NCI-H2196 treated with DMSO at 0.1 percent for 48 hours (cell line): ENCODE results near the gene PRUNE2.
"Not testable (repeated sequence)": the region's sequence is repeated elsewhere in the genome, so short reads cannot be mapped to it uniquely, and the experiment has no call there.

Experiments
- DNase-seq: peaks from one replicate; lab custom pipeline; 2025; ENCODE audit not compliant: unreplicated experiment; lab: John Stamatoyannopoulos, UW

PRUNE2 gene

DNA sequence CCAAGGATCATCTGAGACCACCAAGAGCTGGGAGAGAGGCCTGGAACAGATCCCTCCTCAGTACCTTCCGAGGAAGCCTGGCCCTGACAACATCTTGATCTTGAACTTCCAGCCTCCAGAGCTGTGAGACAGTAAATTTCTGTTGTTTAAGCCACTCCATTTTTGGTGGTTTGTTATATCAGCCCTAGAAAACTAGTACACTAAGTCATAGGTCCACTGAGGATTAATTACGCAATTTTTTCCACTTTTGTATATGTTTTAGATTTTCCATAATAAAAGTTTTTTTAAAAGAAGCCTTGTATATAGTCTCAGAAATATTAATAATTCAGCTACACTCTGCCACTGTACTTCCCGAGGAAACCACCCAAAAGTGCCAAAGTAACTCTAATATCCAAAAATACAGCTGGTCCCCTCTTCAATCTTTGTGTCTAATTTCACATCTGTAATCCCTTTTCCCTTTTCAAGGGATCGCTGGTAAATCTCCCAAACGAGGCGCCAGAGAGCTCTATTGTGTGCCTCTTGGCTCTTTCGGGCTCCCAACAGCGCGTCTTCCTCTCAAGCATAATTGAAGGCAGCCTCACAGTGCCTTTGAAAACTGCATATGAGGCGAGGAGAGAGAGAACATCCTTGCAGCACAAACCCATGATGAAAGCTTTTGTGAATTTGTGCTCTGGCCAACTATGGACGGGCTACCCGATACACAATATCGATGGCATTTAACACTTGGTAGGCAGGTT, 32.7 kb downstream of the PRUNE2 start:
- no peak for DNase-seq

DNA sequence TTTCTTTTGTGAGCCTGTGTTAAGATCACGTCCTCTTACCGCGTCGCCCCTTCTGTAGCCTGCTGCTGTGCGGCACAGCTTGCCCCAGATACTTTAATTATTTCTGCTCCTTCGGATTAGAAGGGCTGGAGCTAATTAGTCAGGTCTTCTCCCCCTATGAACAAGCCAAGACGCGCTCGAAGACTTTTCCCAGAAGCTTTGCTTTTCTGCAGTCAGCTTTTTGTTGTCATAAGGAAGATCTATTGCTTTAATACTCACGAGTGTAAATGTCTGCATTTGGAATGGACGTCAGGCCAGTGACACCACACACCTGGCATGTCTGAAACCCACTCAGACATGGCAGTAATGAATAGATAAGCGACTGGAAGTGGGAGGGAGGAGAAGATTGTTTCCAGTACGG, 37.0 kb downstream of the PRUNE2 start:
- no peak for DNase-seq

DNA sequence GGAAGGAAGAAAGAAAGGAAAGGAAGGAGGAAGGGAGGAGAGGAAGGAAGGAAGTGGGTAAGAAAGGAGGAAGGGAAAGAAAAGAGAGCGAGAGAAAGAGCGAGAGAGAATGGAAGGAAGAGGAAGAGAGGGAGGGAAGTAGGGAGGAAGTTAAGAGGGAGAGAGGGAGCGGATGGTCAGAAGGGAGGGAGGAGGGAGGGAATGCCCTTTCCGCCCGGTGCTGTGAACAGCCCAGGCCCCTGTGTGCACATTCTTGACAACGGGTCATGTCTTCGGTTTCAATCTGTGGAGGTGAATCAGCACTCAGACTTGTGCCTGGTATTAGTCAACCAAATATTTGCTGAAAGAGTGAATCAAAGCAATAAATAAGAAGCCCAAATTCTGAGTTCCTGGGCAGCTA, 39.2 kb downstream of the PRUNE2 start:
- no peak for DNase-seq

DNA sequence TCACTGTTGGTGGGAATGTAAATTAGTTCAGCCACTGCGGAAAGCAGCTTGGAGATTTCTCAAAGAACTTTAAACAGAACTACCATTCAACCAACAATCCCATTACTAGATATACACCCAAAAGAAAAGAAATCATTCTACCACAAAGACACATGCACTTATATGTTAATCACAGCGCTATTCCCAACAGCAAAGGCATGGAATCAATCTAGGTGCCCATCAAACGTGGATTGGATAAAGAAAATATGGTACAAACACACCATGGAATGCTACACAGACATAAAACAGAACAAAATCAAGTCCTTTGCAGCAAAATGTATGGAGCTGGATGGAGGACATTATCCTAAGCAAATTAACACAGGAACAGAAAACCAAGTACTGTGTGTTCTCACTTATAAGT, 42.1 kb downstream of the PRUNE2 start:
- DNase-seq, result no peak

DNA sequence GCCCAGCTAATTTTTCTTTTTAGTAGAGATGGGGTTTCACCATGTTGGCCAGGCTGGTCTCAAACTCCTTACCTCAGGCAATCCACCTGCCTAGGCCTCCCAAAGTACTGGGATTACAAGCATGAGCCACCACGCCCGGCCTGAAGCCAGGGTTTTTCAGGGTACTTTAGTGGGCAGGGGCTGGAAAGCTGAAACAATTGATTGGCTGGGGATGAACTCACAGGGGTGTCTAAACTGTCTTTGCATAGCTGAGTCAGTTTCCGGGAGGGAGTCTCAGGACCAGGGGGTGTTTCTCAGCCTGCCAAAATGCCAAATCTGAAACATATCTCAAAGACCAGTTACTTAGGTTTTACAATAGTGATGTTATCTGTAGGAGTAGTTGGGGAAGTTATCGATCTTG, 46.1 kb downstream of the PRUNE2 start:
- no peak for DNase-seq

DNA sequence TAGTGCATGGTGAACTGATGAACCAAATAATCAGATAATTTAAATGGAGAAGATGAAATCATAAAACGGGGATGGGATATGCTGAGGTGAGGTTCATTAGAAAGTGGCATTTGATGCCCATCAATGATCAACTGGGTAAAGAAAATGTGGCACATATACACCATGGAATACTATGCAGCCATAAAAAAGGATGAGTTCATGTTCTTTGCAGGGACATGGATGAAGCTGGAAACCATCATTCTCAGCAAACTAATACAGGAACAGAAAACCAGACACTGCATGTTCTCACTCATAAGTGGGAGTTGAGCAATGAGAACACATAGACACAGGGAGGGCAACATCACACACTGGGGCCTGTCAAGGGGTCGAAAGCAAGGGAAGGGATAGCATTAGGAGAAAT, 47.7 kb downstream of the PRUNE2 start:
- not testable (repeated sequence) for DNase-seq

DNA sequence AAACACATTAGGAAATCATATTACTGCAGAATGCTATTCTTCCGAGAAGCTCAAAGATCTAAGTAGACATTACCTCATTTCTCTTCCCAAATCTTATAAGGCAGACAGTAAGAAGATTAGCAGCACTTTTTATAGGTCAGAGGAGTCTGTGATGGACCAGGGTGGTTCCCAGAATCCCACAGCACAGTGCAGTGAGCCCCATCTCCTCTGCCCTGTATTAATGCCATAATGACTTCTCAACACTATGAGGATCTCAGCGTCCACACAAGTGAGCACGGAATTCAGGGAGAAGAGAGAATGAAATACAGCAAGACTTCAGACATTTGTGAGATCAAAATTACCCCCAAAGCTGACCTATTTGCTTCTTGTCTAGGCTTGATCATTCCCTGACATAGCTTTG, 49.9 kb downstream of the PRUNE2 start:
- no peak for DNase-seq

DNA sequence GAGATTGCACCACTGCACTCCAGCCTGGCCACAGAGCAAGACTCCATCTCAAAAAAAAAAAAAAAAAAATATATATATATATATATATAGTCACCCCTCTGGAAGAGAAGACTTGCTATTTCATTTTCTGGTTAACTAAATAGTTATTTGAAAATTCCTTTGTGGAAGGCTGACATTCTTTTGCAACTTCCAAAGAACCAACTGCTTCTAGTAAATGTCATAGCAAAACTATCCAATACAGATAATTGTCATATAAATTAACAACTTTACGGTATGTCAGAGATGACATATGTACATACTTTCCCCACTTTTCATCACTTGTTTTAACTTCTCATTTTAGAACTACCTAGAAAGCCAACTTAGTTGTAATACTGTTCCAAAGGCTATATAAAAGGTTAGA, 50.9 kb downstream of the PRUNE2 start:
- no peak for DNase-seq

DNA sequence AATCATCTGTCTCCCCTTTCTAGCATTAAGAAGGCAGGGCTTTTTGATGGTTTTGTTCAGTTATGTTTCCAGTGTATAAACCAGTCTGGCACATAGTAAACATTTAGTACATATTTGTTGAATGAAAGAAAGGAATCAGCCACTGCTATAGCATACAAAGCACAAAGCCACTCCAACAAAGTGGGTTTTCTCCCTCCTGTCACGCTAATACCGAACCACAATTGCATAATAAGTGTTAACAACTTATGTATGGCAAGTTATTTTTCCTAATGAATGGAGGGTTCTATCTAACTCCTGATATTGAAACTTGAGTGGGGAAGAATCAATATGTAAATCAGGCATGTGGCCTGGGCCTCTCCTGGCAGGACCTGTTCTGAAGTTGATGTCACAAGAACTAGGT, 53.9 kb downstream of the PRUNE2 start:
- no peak for DNase-seq

DNA sequence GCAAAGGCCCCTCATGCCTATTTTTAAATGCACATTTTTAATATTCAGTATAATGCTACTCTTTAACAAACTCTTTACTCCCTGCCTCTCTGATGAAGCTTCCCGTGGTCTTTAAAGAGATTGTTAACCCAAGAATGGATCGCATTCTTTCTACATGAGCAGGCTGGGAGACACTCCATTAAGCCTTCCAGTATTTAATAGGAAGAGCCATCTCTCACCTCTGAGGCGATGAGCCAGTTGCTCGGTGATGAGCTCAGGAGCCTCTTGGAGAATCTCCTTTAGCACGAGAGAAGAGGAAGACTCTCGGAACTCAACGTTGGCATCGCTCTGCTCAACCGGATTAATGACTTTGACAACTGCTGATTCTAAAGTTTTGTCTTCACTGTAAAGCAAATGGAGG, 59.6 kb downstream of the PRUNE2 start:
- no peak for DNase-seq

DNA sequence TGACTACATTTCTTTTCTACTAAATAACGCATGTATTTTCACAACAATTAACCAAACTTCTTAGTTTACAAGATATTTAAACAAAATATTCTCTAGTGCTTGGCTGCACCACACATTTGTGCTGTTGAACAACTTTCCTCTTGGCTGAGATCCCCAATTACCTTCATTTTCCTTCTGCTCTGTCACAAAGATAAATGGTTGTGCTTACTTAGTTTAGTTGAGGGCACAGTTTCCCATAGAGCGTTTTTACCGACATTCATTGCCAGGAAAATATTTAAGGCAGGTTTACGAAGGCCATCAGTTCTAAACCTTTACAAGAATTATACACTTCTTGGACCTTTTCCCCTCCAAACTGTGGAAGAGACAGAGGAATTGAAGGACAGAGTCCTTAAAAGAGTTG, 60.7 kb downstream of the PRUNE2 start:
- DNase-seq, result no peak

DNA sequence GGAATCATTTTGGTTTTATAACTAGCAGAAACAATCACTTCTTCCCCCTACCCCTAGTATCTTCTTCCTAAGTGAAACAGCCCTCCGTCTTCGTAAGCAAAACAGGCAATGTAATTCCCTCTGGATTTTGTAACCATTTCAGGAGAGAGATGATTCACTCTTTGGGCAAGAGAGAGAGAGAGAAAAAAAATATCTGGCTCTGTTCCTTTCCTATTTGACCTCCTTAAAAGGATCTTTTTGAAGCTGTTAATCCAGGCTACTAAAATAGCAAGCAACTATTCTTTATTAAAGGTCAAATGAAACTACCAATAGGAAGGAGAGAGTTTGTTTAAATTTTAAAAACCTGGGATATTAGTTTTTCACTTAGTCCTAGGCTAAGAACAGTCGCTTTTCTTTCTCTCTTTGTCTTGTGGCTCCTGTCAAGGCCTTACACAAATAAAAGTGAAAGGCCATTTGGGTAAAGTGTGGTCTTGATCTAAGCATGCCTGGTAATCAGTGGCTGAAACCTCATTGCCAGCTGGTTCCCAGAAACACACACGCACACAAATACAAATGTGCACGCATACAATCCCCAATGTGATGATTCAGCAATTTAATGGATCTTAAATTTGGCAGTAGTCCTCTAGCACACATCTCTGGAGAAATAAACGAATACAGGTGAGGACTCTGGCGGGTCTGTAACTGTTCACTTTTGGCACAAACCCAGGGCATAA, 70.2 kb downstream of the PRUNE2 start:
- DNase-seq, result no peak

DNA sequence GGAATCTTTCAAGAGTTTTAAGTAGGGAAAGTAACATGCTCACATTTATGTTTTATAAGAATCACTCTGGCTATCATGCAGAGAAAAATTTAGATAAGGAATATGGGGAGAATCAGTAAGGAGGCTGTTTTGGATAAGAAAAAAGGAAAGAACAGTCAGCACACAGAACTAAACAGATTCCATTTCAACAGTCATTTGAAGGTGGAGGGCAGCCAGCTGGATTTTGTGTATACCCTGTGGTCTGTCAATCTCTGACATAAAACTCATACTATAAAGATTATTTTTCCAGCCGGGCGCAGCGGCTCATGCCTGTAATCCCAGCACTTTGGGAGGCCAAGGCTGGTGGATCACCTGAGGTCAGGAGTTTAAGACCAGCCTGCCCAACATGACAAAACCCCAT, 77.5 kb downstream of the PRUNE2 start:
- DNase-seq, result no peak

DNA sequence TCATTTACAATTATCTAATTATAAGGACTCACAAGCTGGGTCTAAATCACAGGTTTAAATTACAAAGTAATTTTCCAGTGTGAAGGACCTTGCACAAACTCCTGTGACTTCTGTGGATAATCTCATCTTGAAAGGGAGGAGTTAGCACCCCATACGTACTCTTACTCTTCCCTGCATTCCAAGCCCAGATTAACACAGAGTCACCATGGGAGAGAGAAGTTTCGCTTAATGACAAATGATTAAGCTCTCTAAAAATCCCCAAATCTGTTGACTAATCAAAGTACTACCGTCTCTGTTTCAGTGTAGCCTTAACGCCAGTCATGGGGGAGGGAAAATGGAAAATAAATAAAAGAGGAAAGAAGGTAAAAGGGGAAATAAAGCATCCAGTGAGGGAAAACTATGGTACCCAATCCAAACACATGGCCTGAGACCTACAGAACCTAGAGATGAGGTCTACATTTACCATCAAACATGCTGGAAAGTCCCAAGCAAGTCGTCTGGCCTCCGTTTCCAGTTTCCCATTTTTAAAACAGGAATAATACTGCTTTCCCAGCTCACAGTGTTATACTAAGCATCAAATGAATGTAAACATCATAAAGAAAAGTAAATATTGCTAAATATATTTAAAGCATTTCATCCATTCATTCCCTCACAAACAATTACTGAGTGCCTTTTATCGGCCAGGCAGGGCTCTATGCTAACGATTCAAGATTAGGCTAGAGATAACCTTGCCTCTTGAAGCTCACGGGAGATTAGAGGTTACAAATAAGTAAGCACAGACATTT, 78.4 kb downstream of the PRUNE2 start:
- DNase-seq, result no peak

DNA sequence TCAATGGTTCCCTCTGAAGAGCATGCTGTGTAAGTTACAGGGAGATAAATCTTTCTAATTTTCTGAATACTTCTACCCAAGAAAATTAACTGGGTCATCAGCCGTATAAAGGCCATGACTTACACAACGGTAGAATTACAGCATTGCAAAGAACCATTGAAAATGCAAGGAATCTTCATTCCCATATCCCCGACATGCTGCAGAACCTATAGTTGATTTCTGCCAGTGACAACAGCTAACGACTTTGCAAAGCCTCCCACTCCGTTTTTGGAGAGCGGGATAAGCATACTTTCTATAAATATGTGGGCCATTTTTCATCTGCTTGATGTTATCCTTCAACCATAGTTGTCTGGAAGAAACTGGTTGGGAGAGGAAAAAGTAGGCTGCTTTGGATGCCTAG, 85.5 kb downstream of the PRUNE2 start:
- no peak for DNase-seq

DNA sequence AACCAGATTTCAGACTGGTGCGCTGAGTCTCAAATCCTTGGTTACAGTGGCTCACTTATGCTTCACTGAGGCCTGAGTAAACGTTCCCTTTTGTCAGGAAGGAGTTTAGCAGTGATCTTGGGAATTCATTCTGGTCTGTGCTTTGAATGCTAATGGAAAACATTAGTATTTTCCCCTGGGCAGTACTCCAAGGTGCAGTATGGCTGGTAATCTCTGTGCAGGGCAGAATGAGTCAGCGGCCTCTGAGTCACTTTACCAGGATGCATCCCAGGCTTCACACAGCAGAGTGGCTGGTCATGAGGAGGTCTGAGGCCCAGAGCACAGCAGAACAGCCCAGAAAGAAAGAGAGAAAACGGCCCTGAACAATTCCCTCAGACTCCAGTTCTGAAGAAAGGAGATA, 87.6 kb downstream of the PRUNE2 start:
- peak; percentile 40 for DNase-seq

DNA sequence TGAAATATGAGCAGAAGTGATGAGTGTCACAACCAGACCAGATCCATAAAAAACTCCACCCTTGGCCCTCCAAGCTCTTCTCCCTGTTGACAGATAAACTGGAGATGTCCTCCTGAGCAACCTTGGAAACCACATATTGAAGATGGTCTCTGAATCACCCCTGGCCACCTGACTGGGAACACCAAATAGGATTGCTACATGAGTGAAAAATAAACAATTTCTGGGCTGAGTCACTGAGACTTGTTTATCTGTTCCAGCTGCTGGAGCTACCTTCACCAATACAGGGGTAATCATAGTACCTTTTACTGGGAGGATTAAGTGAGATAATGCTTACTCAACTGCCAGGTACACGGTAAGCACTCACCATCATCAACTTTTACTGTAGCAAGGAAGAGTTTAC, 88.4 kb downstream of the PRUNE2 start:
- DNase-seq, result no peak

DNA sequence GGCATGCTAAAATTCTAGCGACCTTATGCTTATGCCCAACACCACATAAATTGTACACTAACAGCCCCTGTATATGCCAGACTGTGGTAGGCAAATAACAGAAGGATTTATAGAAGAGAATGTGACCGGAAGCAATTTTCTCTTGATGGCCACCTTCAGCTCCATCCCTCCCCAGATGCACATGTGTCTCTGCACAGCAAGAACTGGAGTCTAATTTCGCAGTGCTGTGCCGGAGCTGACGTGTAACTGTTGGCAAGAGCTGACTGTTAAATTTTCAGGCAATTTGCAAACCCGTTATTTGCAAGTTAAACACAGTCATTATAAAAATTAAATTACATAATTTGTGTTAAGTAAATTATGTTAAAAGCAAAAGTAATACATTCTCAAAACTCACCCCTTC, 93.3 kb downstream of the PRUNE2 start:
- DNase-seq, result no peak

DNA sequence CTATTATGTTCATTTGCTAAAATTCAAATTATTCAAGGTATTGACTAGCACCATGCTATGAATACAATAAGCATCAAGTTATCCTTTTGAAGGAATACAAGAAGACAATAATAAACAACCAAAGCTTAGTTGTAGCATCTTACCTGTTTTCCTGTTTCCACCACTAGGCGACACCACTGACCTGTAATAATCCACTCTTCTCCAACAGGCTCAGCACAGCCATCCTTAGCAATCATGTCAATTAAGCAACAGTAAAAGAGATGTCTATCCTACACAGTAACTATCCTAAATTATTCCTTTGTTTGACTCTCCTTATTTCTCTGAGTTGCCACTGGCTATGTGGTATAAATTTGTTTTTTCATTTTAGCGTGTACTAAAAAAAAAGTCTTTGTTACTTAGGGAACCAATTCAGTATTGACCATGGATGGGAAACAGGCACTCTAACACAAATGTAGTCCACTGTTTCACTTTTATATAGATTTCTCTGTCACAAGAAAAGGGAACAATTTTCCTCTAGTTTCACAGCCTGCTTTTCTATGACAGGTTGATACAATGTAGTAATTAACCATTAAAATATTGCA, 95.4 kb downstream of the PRUNE2 start:
- DNase-seq, result peak; percentile 35

DNA sequence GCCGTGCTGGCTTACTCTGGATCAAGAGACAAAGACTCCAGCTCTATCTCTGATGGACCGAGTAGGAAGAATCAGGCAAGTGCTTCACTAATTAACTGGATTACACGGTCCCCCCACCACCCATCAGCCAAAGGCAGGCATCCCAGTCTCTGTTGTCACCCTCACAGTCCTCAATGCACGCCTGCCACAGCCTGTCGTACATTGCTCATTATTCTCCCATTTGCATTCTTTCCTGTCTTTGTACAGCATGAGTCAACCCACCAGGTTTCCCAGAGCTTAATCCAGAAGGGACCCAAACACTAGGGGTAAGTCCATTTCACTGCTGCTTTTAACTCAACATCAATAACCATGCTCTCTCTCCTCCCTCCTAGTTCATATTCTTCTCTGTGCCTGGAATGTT, 97.3 kb downstream of the PRUNE2 start:
- DNase-seq, result no peak

DNA sequence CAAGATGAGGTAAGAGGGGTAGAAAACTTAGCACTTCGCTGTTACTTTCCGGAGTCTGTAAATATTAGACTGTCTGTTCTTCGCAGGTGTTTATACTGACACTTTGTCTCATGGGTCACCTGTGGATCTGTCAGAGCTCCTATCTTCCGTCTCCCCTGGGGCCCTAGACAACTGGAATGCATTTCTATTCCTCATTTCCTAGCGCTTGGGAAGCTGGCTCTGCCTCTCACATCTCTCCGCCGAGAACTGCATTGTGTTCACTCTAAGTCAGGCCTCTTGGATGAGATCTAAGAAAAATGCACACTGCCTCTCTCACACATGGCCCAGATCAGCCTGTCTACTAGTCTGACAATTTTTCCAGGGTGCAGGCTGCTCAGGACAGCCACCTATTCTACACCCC, 102.2 kb downstream of the PRUNE2 start:
- DNase-seq, result no peak

DNA sequence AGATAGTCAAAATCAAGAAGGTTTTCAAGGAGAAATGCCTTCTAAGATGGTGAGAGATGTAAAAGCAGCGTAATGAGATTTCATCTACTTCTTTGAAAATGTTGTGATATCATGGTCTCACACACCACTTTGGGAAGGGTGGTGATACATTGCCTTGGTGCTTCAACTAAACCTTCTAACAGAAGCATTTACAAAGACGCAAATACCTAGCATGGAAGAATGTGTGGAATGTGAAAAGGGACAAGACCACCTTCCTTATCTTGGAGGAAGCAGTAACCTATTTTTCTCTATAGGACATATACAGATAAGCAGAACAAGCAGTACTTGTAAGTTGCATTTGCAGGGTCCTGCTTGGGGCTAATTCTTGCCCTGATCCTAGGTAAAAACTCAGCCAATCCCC, 102.8 kb downstream of the PRUNE2 start:
- no peak for DNase-seq
